NCI-H748 (cell line): ENCODE results near the gene MYO1B.

Source experiments
- DNase-seq: peaks from one replicate; lab custom pipeline; 2025; ENCODE audit not compliant: unreplicated experiment; lab: John Stamatoyannopoulos, UW

MYO1B gene

DNA sequence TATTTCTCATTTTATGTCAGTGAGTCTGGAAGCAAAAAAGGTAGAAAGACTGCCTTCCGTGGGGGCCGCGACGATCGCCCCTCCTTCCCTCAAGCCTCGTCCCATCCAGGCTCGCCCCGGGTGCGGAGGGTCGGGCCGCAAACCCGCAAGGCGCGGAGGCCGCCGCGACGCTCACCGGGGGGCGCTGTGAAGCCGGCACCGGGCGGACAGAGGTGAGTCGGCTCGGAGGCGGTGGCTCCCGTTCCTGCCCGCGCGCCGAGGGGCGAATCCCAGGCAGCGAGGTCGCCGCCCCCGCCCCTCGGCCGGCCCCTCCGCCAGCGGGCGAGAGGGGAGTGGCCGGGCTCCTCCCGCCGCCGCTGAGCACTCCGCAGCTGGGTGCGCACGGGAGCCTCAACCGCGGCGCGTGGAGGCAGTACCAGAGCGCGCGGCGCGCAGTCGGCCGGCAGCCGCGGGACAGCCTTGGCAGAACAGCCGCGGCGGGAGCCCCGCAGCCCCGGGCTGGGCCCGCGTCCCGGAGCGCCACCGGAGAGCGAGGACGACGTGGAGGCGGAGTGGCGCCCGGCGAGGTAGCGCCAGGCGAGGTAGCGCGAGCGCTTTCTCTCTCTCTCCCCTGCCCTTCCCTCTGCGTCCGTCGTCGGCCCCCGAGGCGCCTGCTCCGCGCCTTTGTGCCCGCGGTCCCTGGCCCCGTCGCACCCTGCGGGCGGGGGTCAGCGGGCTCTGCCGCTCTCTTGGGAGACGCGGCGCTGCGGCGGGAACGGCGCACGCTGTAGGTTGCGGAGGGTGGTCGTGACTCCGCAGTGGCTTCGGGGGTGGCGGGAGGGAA lies at the start of gene MYO1B:
Gene MYO1B, plus strand, starts transcription at position 359 of the 823 bp plus-strand sequence. CDS start 31,492 bp downstream, outside the sequence.
- peak; percentile 92 for DNase-seq

DNA sequence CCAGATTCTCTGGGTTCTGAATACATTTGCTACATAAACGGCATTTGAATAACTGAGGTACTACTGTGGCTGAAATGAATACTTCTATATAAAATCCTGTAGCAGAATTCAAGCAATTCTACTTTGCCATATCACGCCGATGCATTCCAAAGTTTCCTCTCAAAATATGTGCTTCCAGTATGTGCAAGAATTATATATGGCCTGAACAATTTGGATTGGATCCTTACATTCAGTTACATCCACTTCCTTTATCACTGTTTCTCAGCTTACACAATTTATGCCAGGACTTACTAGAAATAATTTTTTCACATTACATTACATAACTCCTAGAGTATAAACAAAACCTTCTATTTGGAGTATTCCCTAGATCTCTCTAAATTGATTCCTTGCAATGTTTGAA lies 48.1 kb upstream of the MYO1B start:
- no peak for DNase-seq

DNA sequence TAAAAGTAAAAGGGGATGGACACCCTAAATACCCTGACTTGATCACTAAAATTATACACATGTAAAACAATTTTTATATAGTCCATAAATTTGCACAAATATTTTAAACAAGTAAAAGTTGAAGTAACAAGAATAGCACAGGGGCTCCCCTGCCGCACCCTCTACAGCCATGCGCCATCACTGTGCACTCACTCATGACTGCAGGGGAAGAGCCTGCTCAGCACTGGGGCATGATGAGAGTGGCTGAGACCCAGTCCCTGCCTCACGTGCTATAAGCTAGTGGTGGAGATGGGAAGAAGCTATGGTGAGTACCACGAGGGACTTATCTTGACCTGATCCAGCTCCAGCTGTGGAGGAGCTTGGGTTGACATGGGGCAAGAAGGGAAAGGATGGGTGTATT lies 46.9 kb upstream of the MYO1B start:
- no peak for DNase-seq

DNA sequence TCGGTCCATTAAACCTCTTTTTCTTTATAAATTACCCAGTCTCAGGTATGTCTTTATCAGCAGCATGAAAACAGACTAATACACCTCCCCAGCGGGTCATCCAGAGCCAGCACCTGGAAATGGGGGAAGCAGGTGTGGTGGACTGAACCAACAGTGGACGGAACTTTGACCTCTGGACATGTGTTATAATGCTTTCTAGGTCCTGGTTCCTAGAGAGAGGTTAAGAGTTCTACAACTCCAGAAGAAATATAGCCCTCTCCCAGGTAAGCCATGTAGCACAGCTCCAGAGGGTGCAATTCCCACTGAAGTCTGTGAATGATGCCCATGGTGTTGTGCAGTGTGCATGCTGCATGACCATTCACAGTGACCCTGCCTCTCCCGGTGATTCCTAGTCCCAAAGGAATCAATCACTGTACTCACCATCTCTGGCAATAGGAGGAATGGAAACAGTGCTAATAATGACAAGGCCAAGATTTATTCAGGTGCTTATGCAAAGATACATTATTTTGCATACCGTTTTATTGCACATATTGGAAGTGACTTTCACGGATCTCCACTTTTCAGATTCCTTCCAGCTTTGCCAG lies 45.2 kb upstream of the MYO1B start:
- DNase-seq: no peak

DNA sequence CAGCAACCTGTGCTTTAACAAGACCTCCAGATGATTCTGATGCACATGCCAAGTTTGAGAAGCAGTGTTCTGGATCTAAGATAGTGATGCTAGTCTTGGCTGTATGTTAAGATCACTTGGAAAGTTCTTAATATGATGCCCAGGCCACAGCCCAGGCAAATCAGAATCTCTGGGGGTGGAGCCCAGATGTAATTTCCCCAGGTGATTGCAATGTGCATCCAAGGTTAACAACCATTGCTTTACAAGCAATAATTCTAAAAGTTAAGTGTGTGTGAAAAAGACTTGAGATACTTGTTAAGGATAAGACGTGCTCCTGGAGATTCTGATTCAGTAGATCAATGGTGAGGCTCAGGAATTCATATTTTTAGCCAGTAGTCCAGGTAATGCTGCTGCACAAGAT lies 44.3 kb upstream of the MYO1B start:
- DNase-seq: no peak

DNA sequence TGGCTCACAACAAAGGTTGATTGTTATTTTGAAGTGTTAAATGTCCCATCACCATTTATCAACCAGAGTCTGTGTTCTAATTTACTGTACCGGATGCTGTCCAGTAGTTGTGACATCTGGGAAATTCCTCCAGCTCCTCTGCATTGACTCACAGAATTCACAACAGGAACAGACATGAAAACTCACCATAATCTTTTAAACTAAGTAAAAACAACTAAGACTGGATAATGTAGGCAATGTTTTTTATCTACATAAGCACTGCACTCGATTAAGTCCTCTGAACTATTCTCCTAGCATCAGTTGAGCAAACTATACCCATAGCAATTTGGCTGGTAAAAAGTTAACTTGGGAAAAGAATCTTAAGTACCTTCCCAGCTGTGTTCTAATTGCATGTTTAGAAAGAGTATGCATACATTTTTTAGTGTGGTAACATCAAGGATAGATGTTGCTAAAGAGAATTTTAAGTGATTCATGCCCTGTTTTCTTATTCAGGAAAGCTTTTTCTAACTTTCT lies 42.9 kb upstream of the MYO1B start:
- DNase-seq: no peak

DNA sequence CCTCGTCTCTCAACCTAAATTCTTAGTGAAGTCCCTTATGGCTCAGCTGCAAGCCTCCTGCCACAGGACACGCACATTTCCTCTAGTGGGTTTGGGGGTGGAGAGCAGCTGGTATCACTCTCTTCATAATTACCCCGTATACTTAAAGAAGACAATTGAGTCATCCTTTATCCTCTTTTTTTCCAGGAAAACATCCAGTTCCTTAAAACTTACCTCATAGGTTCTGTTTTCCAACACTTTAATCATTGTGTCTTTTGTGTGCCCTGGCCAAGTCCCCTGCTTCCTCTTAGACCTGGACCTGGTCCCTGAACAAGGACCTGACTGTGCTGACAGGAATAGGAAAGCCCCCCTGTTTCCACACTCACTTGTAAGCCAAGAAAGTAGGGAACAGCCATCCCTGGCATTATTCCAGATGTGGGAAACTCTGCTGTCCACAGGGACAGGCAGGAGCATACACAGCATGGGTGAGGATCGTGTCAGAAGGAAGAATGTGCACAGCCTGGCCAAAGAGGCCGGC lies 42.3 kb upstream of the MYO1B start:
- no peak for DNase-seq

DNA sequence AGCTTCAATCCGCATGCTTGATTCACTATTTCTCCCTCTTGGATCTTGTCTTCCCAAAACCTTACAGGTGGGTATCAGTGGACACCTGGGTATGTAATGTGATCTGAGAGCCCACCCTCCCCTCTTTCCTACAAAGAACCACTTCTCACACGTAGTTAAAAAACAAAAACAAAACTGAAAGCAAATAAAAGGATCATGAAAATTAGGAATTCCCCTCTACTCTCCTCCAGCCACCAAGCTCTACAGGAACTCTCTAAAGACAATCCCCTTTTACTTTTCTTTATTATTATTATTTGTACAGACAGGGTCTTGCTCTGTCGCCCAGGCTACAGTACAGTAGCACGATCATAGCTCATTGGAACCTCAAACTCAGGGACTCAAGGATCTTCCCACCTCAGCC lies 40.8 kb upstream of the MYO1B start:
- no peak for DNase-seq

DNA sequence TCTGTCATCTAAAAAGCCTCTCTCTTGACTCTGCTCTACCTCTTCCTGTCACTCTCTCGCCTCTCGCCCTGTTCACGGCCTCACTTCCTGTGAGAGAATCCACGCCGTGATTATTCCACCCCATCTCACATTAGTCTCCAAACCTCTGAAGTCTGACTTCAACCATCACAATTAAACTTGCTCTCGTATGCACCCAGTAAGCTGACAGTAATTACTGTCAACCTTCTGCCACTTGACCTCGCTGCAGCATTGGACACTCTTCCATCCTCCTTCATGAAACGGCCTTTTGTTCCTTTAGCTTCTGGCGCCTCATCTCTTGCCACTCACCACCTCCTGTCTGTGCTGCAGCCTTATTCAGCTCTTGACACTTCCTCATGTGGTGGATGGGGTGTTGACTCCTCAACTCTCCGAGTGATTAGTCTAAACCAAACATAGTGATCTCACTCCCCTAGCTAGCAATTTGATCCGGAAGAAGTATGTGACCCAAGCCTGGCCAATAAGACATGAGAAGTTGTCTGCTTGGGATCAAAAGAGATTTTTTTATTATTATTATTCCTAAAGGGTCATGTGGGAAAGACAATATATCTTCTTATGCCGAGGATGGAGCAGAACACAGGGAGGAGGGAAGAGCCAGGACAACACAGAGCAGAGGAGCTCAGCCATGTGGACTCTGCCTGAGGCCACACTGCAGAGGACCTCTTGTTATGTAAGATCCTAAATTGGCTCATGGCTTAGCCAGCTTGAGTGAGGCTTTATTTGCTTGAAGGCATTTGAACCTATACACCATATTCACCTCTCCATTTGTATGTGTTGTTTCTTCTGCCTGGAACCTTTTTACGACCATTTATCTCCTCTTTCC lies 38.4 kb upstream of the MYO1B start:
- peak; percentile 39 for DNase-seq

DNA sequence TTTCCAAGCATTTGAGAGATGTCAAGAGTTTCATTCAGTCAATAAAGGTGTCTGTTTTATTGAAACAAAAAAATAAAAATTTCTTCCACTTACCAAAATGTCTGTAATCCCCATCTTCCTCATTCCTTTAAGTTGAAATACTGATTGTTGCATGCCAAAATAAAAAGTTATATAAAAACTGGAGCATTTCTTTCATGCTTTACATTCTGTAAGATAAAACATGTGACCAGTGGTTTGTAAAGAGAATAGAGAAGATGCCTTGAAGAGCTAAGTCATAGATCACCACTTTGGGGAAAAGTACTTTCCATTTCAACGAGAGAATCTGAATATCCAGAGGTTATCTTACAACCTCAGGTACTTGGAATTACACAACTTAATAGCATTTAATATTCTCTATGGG lies 35.9 kb upstream of the MYO1B start:
- no peak for DNase-seq

DNA sequence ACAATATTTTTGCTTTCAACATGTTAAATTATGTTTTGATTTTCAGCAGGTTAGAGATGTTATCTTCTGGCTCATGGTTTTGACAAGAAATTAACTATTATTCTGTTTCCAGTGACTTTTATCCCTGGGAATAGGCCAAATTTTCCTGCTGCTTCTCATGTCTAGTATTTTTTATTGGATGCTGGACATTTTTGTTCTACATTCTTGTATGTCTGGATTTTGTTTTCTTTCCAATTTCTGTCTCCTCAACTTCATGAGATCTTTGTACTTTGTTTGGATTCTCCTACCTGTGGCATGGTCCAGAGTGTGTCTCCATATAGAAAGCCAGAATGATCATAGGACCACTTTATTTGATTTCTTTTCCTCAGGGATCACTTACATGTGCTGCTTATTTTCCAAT lies 33.1 kb upstream of the MYO1B start:
- DNase-seq: no peak

DNA sequence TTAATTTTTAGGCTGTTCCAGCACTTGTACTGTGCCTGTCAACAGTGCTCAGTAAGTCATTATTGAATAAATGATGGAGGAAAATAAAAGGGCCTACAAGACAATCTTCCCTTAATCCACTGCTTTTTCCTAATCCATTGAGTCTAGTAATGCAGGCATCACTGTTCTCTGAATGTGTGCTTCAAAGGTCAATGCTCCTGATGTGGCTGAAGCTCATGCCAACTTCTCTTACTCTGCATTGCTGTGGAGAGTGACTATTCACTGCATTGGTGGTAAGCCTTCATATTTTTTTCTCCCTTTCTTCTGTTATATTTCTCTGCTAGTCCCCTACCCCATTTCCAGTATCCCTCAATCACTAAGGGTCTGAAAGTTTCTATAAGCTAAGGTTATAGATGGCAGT lies 31.9 kb upstream of the MYO1B start:
- DNase-seq: no peak

DNA sequence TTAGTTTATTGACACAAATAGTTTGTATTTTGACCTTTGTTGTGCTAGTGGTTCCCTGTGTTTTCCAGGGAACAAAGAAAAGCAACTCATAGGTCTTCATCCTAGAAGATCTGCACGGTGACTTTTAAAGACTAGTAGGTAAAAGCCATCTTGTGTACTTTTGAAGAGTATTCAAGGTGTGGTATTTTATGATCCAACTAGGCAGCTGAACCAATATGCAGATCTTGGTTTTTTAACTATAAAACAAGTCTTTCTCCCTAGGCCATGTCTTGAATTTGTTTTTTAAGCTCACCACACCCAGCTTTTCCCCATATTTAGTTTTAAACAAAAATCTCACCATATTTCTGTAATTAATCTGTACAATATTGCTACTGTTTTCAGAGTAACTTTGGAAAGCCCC lies 30.0 kb upstream of the MYO1B start:
- no peak for DNase-seq

DNA sequence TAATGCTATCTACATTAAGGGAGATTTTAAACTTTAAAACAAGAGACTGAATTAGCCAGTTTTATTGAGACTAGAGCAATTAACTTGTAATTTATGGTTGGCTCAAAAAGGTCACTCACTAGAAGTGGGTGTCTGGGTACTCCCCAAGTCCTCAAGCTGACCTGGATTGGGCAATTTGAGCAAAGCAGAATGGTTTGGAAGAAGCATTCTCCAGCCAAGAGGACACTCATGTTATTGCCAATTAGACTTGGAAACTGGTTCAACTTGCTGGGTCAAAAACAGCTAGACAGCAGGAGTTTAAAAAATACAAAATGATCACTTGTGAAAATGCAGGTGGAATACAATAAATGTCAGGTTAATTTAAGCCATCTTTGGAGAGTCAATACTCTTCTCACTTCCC lies 29.5 kb upstream of the MYO1B start:
- no peak for DNase-seq

DNA sequence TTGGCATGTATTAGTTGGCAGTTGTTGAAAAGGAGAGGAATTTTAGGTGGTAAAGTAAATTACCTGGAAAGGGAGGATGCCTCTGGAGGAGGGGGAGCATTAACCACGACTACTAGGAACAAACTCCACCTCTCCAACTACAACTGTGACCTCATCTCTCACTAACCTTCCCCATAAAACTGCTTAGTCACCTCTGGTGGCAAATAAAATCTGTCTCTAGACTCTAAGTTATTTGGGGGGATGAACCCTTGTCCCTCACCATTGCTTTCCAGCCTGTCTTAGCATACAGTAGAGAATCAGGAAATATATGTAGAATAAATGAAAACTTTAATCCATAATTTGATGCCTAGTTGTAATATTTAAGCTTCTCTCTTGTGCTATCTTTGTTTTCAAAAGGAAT lies 27.6 kb upstream of the MYO1B start:
- no peak for DNase-seq

DNA sequence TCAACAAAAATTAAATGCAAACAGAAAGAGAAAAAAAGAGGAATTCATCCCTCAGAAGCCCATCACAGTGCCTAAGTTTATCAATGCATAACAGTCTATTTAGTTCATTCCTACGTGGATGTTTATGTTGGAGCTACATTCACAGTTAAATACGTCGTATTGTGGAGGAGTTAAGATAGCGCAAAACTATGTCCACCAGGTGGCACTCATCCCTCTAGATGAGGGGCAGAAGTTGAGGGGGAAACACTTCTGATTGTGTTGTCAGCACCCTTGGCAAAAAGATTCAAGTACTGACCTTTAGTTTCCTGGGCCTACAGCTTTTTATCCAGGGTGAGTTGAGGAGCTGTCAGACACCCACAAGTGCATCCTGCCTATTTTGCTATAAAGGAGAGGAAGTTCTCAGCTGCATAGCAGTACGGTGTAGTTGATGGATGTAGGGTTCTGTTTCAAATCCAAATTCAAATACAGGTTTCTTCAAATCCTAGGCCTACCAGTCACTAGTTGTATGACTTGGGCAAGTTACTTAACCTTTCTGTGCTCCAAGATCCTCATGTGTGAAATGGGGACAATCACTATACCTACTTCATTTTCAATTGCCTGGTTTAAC lies 26.8 kb upstream of the MYO1B start:
- DNase-seq: peak; percentile 79

DNA sequence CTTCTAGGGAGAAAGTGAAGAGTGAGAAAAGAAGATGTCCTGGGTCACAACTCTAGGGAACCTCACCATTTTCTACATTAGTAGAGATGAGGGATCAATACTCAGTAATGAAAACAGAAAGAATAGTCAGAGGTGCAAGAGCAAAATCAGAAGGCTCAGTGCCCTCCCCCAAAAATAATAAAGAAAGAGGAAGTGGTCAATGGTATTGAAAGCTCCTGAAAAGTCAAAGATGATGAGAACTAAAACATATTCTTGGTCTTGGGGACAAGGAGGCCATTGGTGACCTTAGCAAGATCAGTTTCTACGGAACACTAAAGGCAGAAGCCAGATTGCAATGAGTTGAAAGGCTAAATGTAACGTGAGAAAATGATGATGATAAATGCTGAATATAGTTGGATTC lies 24.5 kb upstream of the MYO1B start:
- DNase-seq: no peak

DNA sequence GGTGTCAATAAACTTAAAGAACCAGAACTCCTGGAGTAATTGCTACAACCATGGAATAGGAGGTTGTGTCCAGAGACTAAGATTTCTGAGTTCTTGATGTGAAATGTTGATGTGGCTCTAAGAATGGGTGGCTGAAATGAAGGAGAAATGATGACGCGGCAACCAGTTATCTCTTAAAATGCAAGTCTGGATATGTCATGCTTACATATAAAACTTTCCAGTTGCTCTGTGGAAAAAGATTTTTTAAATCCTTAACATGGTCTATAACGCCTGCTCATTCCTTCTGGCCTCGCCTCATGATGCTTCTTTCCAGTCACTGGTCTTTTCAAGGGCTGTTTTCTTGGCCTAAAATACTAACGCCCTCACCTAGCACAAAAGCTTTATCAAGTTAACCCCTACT lies 23.5 kb upstream of the MYO1B start:
- no peak for DNase-seq

DNA sequence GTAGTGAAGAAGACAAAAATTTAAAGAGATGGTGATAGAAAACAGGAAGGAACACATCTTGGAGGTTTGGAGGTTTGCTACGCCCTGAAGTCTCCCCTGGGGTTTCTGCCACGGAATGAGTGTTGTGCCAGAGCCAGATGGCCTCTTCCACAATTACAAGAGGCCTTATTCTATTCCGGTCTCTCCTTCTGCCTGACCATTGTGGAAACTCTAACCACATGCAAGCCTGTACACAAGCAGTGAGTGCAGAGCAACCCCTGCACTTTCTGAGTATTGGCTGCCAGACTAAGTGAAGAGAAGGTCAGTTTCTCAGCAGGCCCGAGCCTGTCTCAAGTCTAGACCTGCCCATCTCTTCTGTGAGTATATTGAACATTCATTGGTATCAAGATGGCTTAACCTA lies 22.7 kb upstream of the MYO1B start:
- no peak for DNase-seq

DNA sequence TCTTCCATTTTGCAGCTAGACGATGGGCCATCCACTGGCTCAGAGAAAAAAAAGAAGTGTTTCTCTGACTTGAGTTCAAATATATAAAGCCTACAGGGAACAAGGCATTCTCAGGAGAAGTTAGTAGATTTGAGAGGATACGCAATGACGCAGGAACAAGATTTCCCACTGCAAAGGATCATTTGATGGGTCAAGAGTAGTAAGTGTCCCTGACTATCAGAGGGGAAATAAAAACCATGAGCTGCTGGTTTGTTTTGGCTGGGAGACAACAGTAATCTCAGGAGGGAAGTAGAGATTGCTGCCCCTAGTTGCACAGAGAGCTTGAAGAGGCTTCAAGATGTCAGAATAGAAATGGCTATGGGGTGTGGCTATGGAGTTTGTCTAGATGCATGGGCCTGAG lies 22.3 kb upstream of the MYO1B start:
- no peak for DNase-seq

DNA sequence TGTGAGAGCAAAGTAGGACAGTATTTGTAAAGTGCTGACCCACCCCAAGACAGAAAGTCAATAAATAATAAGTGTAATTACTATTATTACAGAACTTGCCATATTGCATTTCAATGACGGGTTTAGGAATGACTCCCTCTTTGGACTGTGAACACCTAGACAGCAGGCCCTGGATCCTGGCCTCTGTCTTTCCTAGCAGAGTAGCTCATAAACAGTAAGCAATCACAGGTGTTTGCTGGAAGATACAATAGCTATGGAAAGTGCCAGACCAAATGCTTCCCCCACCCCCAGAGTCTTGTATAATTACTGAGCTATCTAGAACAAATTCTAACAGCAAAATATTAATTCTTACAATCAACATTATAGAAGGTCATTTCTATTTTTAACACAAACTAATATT lies 20.1 kb upstream of the MYO1B start:
- no peak for DNase-seq
